SJSA1 (cell line): ENCODE results near the gene STEAP3. TPM values are rescaled to one million over a fixed set of nuclear protein-coding genes. Genes with fewer than 3 reads are reported as not detected.

Source experiments
- DNase-seq, 2 experiments: peaks; one replicate each; pipeline ENCODE4 v3.0.0-alpha.2; 2015 to 2020; ENCODE audit warnings: low spot score in 2 of 2, low read depth in 1 of 2
- H3K27ac ChIP-seq: fragments of 250-450 bp; sonication (Bioruptor Pico); 2 replicates; pipeline ENCODE4 v1.5.1; 2020; ENCODE audit warnings: mild to moderate bottlenecking, moderate library complexity
- H3K27me3 ChIP-seq: fragments of 250-450 bp; sonication (Bioruptor Pico); replicated peaks from 2 replicates; pipeline ENCODE4 v1.5.1; 2020; ENCODE audit warnings: mild to moderate bottlenecking, moderate library complexity
- H3K36me3 ChIP-seq: fragments of 250-450 bp; sonication (Bioruptor Pico); 2 replicates; pipeline ENCODE4 v1.5.1; 2020; ENCODE audit warnings: mild to moderate bottlenecking
- H3K4me1 ChIP-seq: fragments of 250-450 bp; sonication (Bioruptor Pico); replicated peaks from 2 replicates; pipeline ENCODE4 v1.6.1; 2021; ENCODE audit warnings: mild to moderate bottlenecking
- H3K4me3 ChIP-seq: fragments of 250-450 bp; sonication (Bioruptor Pico); 2 replicates; pipeline ENCODE4 v1.5.1; 2020; ENCODE audit warnings: mild to moderate bottlenecking
- H3K9me3 ChIP-seq: fragments of 250-450 bp; sonication (Bioruptor Pico); replicated peaks from 2 replicates; pipeline ENCODE4 v1.5.1; 2020; ENCODE audit warnings: mild to moderate bottlenecking
- total RNA-seq: library from RNA; depleted of rRNA; stranded (reverse); fragments of >200 nt; shearing (Covaris generic); gene quantifications from 2 replicates; pipeline ENCODE4 v1.2.3, GENCODE V29; 2014

STEAP3 gene
- total RNA-seq, 1 experiment from 2014 or later, result 33.2 TPM

DNA sequence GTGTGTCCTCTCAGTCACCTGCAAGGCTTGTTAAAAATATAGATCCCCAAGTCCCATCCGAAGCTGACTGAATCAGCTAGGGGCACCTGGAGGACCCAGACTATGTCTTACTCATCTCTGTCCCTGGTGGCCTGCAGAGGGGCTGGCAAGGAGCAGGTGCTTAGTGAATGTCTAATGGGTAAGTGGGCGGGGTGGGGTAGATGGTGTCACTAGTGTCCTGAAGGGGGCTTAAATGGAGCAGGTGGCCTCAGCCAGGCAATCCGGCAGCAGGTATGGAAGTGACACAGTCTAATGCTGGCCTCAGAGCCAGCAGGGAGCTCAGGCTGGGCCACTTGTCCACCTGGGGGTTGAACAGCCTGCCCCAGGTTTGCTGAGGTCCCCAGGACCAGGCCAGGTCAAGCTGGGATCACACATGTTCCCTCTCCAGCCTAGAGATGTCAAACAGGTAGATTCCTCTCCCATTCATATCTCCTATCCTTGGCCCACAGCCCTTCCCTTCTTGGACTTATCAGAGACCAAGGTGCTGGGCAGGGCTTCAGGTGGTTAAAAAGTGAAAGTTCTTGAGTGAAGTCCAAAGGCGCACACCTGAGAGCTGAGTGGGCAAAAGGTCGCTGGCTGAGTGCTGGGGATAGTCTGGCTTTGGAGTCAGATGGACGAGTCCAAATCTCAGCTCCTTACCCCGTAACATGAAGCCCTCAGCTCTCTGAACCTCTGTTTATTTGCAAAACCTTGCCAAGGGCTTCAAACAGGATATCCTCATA is 1.7 kb downstream of the STEAP3 start:
- H3K4me3 ChIP-seq, result no peak overlapping the region
- no peak overlapping the region for H3K27ac ChIP-seq
- H3K4me1 ChIP-seq, result peaks cover 28% of the 10 kb centered on the region
- H3K27me3 ChIP-seq, result no peaks in the 10 kb centered on the region
- no peaks in the 10 kb centered on the region for H3K9me3 ChIP-seq
- peaks cover 4% of the 10 kb centered on the region; the same call in 1 of the 2 replicates for H3K36me3 ChIP-seq
- no peak for DNase-seq

DNA sequence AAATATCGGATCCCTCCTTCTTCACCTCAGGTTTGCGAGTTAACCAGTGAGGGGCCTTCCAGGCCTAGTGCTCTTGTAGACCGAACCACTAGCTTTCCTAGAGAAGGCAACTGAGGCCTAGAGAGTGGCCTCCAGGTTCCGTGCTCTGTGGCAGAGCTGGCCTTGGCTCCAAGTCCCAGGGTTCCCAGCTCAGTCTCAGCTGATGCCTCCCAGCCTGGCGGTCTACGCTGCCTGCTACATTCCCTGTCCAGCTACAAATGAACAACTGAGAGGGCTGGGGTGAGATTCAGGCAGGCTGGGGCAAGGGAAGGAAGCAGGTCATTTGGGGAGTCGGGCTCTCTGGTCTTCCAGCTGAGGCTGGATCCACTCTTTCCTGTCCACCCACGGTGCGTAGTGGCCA is 2.3 kb downstream of the STEAP3 start:
- Histone ChIP-seq H3K4me1 (peaks cover 33% of the 10 kb centered on the region), H3K9me3 (no peaks in the 10 kb centered on the region), H3K27ac (no peak overlapping the region)

DNA sequence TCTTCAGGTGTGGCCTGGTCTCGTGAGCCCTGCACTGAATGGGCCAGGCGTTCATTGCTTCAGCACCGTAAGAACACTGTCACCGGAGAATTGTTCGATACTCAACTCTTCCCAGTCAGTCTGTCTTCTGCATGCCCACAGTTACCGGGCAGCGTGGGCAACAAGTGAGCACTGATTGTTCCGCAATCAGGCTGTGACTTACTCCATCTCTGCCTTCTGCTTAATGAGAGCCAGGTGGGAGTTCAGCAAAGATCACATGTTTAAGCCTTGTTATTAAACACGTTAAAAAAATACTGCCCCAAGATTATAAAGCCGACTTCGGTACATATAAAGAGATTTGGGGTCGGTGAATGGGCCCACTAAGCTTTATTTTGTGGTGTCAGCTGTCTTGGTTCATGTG is 3.7 kb downstream of the STEAP3 start:
- no peaks in the 10 kb centered on the region for H3K27me3 ChIP-seq
- H3K9me3 ChIP-seq, result no peaks in the 10 kb centered on the region
- H3K4me1 ChIP-seq, result peaks cover 48% of the 10 kb centered on the region
- no peak overlapping the region for H3K4me3 ChIP-seq
- peaks cover 11% of the 10 kb centered on the region for H3K36me3 ChIP-seq
- no peak overlapping the region for H3K27ac ChIP-seq
- no peak for DNase-seq

More for the DNA sequence above, 2.3 kb downstream of the STEAP3 start:
- Histone ChIP-seq H3K36me3 (peaks cover 8% of the 10 kb centered on the region), H3K4me3 (no peak overlapping the region), H3K27me3 (no peaks in the 10 kb centered on the region)
- no peak for DNase-seq

DNA sequence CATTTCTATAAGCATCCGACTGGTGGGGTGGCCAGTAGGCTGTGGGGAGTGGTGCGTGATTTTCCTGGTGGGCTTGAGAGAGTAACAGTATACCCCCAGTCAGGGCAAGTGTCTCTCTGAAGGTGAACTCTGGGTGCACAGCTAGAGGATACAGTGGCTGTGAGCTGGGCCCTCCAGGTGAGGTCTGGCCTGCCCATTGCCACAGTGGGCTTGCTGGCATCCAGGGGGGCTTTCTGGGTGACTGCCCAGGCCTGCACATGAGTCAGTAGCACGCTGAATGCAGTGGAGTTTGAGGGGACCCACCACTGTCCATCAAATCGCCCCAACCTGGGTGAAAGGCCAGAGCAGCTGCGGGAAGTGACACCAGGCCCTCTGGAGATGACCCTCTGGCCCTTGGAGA is 4.5 kb downstream of the STEAP3 start:
- DNase-seq, result no peak
- no peak overlapping the region for H3K27ac ChIP-seq
- peaks cover 52% of the 10 kb centered on the region for H3K4me1 ChIP-seq
- H3K36me3 ChIP-seq, result peaks cover 11% of the 10 kb centered on the region
- H3K9me3 ChIP-seq, result no peaks in the 10 kb centered on the region
- no peak overlapping the region for H3K4me3 ChIP-seq
- H3K27me3 ChIP-seq, result no peaks in the 10 kb centered on the region

DNA sequence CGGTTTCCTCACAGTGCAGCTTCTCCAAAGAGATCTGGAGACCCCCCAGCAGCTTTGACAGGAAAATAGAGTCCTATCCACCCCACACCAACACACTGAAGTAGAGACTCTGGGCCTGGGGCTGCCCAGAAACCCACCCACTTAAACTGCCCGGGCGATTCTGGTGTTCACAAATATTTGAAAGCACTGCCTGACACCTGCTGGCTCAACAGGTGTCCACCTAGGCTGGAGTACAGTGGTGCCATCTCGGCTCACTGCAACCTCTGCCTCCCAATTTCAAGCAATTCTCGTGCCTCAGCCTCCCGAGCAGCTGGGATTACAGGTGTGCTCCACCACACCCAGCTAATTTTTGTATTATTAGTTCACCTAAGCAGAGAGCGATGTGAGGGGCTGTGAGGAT is 5.3 kb downstream of the STEAP3 start:
- H3K36me3 ChIP-seq, result peaks cover 9% of the 10 kb centered on the region
- no peak overlapping the region for H3K4me3 ChIP-seq
- H3K27ac ChIP-seq, result no peak overlapping the region
- H3K27me3 ChIP-seq, result no peaks in the 10 kb centered on the region
- no peaks in the 10 kb centered on the region for H3K9me3 ChIP-seq
- no peak for DNase-seq
- peaks cover 55% of the 10 kb centered on the region for H3K4me1 ChIP-seq

DNA sequence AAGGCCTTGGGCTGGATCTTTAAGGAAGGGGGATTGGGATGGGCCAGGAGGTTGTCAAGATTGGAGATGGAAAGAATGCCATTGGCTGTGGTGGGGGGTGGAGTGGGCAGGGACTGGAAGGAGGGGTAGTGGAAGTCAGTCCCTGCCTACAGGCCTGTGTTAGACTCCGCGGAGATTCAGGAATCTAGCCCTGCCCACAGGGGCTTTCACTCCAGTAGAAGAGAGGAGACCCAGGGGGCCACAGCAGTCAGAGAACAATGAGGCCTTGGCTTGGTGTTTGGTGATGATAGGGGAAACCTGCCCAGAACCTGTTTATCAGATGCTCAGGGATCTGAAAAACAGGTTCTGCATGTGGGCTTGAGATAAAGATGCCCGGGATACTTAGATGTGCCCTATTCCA is 6.1 kb downstream of the STEAP3 start:
- H3K4me1 ChIP-seq, result peaks cover 55% of the 10 kb centered on the region

DNA sequence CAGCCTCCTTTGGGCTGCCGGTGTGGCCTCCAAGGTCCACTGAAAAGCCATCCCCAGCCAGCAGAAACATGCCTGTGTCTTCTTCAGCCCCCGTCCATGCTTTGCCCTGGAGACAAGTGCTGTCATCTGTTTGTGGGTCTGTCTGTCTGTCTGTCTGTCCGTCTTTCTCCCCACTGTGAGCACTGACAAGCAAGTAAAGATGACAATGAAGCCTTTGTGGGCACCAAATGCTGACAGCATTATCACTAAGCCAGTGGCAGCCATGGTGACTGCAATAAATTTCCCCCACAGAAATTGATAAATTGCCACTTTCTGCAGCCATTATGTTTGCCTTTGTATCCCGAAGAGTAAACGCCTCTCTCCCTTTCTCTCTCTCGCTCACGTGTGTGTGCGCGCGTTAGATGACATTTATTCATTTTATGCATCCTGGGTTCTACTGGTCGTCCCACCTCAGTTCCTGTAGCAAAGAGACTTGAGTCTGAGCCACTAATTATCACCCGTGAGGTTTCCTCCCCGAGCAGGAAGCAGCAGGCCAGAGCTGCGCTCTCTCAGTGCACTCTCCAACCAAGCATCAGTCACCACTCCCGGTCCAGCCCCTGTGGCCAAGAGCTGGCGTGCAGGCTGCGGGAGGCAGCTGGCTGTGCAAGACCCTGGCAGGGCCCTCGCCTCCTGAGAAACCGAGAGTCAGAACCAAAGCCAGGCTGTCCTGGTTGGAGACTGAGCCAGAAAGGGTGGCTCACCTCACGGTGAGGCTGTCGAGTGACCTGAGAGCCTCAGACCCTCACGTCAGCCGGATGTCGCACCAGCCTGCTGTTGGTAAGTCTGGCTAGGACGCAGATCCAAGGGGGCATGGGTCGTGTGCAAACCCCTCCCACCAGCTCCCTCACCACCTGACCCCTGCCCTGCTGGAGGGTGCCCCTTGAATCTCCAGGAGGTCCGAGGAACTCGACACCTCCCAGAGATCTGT is 6.9 kb downstream of the STEAP3 start:
- H3K27ac ChIP-seq, result no peak overlapping the region
- no peaks in the 10 kb centered on the region for H3K9me3 ChIP-seq
- no peak overlapping the region for H3K4me3 ChIP-seq
- DNase-seq, result no peak
- H3K36me3 ChIP-seq, result peaks cover 7% of the 10 kb centered on the region; the same call in 1 of the 2 replicates
- peaks cover 47% of the 10 kb centered on the region for H3K4me1 ChIP-seq
- no peaks in the 10 kb centered on the region for H3K27me3 ChIP-seq

More for the DNA sequence above, 6.1 kb downstream of the STEAP3 start:
- H3K27me3 ChIP-seq, result no peaks in the 10 kb centered on the region
- DNase-seq, result no peak
- no peak overlapping the region for H3K4me3 ChIP-seq
- peaks cover 7% of the 10 kb centered on the region; the same call in 1 of the 2 replicates for H3K36me3 ChIP-seq
- H3K27ac ChIP-seq, result no peak overlapping the region
- no peaks in the 10 kb centered on the region for H3K9me3 ChIP-seq

DNA sequence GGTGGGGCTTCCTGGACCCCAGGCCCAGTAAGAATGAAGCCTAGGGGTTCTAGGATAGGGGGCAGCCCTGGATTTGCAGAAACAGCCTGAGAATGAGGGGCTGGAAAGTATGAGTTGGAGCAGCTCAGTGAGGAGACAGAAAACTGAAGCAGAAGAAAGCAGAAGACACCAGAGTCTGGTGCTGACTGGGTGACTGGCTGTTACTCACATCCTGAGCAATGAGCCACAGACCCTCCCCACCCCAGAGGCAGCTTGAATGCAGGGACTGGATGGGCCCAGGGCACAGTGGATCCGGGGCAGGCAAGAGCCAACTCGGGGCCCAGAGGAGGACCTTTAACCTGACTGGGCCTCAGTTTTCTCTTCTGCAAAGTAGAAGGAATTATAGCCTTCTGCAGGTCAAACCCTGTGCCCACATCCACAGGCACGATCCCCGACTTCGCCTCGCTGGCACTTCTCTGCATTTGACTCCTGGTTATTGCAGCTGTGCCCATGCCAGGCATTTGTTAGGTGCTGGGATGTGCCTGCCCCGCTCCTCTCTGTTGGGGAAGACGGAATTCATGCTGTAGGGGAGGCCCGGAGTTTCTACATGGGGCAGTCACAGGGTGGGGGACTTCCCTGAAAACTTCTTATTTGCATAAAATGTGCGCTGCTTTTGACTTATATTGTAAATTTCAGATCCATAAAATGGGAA is 8.5 kb downstream of the STEAP3 start:
- H3K4me1 ChIP-seq, result peaks cover 47% of the 10 kb centered on the region
- no peaks in the 10 kb centered on the region for H3K9me3 ChIP-seq
- DNase-seq, result peak in 1 of 2 experiments; percentile 60
- H3K27me3 ChIP-seq, result no peaks in the 10 kb centered on the region
- H3K27ac ChIP-seq, result peak overlapping the region; percentile 45
- H3K36me3 ChIP-seq, result peaks cover 7% of the 10 kb centered on the region; the same call in 1 of the 2 replicates
- H3K4me3 ChIP-seq, result no peak overlapping the region

DNA sequence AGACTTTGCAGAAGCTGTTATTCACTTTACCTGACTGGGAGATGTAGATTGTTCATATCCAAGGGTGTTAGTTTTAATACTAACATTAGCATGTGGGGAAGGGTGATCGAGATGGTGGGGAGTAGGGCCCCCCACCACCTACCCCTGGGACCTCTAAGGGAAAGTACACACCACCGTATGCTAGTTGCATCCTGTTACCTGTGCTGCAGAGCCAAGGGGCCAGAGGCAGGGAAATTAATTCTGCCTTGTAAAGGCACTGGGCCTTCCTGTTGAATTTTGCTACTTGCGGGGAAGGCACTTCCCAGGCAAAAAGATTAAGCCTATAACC is 9.0 kb downstream of the STEAP3 start:
- DNase-seq, result no peak
- H3K4me1 ChIP-seq, result peaks cover 47% of the 10 kb centered on the region
- no peaks in the 10 kb centered on the region for H3K9me3 ChIP-seq
- H3K4me3 ChIP-seq, result no peak overlapping the region
- no peak overlapping the region for H3K27ac ChIP-seq
- peaks cover 7% of the 10 kb centered on the region; the same call in 1 of the 2 replicates for H3K36me3 ChIP-seq
- no peaks in the 10 kb centered on the region for H3K27me3 ChIP-seq

DNA sequence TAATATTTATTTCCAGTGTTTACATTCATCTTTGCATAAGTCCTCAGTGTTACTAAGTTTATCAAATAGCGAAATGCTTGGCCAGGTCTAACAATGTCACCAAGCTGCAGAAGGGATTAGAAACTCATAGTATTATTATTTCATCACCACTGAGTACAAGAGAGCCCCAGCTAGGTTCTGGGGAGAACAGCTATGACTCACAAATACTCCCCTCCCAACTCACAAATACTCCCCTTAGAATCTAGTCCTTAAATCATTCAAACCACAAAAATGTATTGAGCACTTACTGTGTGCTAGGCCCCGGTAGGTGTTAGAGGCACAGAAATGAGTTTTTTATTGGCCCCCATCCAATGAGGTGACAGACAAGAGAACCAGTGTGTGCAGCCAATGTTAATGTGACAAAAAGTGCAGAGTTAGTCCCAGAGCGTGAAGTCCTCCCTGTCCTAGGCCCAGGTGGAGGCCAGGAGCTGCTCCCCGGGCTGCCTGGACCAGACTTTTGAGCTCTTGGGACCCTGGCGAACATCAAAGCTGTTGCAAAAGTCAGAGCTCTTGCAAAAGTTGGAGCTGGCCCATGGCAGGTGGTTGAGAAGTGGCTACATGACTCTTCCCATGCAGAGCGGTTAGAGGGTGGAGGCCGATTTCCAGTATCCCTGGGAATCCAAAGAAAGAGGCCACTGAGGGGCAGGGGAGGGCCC is 9.8 kb downstream of the STEAP3 start:
- Histone ChIP-seq H3K27me3 (no peaks in the 10 kb centered on the region), H3K27ac (no peak overlapping the region), H3K36me3 (peaks cover 7% of the 10 kb centered on the region; the same call in 1 of the 2 replicates), H3K4me1 (peaks cover 47% of the 10 kb centered on the region), H3K4me3 (no peak overlapping the region), H3K9me3 (no peaks in the 10 kb centered on the region)
- DNase-seq, result peak in 1 of 2 experiments; percentile 24

DNA sequence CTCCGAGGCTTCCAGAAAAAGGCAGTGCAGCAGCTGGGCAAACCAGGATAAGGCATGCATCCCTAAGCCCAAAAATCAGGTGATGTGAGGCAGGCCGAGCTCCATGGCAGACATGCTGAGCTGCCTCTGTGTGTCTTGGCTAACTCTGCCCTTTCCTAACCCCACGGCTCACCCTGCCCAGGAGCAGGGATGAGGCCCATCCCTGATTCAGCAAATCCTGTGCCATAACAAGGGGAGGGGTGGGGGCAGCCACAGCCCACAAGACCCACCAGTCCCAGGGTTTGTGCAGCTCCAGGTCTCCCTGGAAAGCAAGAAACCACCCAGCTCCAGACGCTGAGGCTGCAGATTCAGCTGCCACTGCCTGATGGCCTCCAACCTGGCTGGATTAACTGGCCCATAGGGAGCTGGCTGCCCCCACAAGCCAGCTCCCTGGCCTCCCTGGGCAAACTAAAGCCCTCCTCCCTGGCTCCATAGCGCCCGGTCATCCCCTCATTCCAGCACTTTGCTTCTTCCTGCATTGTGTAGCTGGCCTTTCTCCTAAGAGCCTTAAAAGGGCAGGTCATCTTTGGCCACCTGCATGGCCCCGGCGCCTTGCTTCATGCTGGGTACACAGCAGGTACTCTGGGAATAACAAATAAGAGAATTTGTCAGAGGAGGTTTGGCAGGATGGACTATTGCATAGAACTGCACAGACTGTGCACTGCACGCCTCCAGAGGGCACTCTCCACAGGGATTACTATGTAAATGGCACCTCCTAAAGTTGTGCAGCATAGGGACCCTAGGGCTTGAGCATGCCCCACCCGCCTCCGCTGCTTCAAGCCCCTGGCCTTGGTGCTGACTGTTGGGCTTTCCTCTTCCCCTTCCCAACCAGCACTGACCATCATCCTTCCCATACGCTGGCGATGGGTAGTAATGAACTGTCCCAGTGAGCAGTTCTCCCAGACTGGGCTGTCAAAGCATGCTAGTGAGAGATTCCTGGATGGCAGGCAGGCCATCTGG is 10.7 kb downstream of the STEAP3 start:
- peaks cover 7% of the 10 kb centered on the region for H3K36me3 ChIP-seq
- H3K9me3 ChIP-seq, result no peaks in the 10 kb centered on the region
- no peak overlapping the region for H3K27ac ChIP-seq
- DNase-seq, result no peak
- no peaks in the 10 kb centered on the region for H3K27me3 ChIP-seq
- H3K4me3 ChIP-seq, result no peak overlapping the region
- peaks cover 47% of the 10 kb centered on the region for H3K4me1 ChIP-seq

DNA sequence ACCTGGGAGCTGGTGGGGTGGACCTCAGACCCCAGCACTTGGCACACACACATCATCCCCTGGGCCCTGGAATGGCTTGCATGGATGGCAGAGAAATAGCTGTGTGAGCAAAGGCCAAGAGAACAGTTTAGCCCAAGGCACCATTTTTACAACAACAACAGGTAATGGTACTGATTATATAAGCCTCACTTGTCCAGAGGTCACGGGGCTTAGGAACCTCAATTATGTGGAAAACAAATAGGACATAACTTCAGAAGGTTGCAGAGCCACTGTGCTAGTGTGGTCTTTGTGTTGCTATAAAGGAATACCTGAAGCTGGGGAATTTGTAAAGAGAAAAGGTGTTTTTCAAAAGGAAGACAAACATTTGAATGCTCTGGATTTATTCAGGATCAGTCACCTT is 13.2 kb downstream of the STEAP3 start:
- Histone ChIP-seq H3K9me3 (no peaks in the 10 kb centered on the region), H3K36me3 (peaks cover 5% of the 10 kb centered on the region), H3K27ac (no peak overlapping the region), H3K27me3 (no peaks in the 10 kb centered on the region), H3K4me1 (peaks cover 46% of the 10 kb centered on the region), H3K4me3 (no peak overlapping the region)
- no peak for DNase-seq
